DMS53 treated with DMSO at 0.1 percent for 48 hours (cell line): ENCODE data around the gene CORO2A.

Experiments
- DNase-seq: peaks from one replicate; lab custom pipeline; 2025; ENCODE audit not compliant: unreplicated experiment; lab: John Stamatoyannopoulos, UW

CORO2A gene

DNA sequence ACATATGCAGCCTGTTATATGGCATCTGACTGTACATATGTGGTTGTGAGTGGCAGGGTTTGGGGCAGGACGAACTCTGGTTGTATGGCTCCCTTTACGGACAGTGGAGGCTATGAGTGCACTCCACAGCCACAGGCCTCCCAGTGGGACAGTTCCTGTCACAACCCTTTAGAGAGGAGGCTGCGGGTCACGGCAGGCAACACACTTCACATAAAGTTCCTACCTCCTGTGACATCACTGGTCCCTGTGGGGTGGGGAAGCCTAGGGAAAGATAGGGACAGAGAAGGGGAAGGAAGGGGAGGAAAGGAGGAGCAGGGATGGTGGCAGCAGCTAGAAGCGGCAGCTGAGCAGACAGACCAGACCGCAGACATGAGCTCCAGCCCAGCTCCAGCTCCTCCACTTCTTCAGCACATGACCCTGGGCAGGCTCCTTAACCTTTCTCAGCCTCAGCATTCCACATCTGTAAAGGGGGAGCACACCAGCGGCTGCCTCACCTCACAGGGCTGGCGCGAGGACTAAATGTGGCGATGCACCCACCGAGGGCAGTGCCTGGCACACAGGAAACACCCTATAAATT lies 27.4 kb upstream of the CORO2A start:
- peak; percentile 22 for DNase-seq

GRCh38 chr9:98219364-98219716 lies 26.9 kb upstream of the CORO2A start:
- peak; percentile 96 for DNase-seq

- DNase-seq, result peak; percentile 96
These were observed 26.3 kb upstream of the CORO2A start for GRCh38 chr9:98218562-98219363.

DNA sequence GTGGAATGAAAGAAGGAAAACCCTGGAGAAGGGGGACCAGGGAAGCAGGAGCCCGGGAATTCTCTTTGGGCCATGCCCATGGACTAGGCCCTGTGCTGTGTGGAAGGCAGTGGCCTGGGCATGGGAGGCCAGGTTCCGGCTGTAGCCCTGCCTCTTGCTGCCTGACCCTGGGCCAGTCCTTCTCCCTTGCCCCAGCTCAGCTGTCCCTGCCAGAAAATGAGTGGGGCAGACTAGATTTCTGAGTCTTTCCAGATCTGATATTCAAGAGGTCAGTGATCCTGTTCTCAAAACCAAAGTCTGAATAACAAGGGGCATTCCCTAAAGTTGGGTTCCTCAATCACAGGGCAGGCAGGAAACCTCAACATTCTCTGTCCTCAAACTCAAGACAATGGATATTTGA lies 24.8 kb upstream of the CORO2A start:
- DNase-seq, result no peak

- no peak for DNase-seq
These were observed 24.0 kb upstream of the CORO2A start for GRCh38 chr9:98216391-98216790.

GRCh38 chr9:98215821-98216220 lies 23.4 kb upstream of the CORO2A start:
- DNase-seq, result no peak

GRCh38 chr9:98215271-98215670 lies 22.8 kb upstream of the CORO2A start:
- DNase-seq, result no peak

GRCh38 chr9:98214811-98215210 lies 22.4 kb upstream of the CORO2A start:
- DNase-seq, result no peak

- no peak for DNase-seq
These were observed 18.8 kb upstream of the CORO2A start for GRCh38 chr9:98211260-98211659.

- DNase-seq, result no peak
These were observed 18.0 kb upstream of the CORO2A start for GRCh38 chr9:98210435-98210834.

- no peak for DNase-seq
These were observed 17.1 kb upstream of the CORO2A start for GRCh38 chr9:98209530-98209929.

- no peak for DNase-seq
These were observed 16.2 kb upstream of the CORO2A start for GRCh38 chr9:98208635-98209034.

- no peak for DNase-seq
These were observed 15.2 kb upstream of the CORO2A start for GRCh38 chr9:98207606-98208005.

DNA sequence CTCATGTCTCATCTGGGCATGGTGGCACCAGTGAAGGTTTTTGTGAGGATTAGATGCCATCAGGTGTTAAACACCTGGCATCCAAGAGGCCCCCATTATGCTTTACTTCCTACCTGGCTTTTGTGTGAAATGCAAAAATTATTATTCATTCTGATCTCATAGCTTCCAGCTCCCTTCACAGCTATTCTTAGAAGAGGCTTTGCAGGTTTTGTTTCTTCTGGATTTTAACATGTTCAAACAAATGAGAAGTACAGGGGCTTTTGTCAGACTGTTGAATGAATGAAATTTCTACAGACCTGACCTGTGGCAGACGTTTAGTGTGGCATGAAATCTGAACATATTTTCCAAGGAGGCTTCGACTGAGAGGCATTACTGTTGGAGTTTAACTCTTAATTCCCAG lies 14.3 kb upstream of the CORO2A start:
- no peak for DNase-seq

DNA sequence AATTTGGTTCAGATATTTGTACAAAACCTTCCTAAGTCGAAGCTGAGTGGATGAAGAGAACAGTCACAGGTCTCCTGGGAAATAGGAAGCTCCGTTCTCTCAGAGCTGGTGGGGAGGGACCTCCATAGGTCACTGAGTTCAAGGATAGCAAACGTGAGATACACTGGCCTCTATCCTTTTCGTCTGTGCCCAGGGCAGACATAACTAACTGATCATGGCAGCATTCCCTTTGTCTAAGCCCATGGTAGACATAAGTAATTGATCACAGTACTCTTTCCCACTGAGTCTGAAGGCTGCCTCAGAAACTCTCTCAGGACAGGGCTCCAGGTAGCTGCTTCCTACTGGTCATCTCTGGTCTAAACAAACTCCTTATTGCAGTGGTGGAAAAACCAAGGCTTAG lies 12.3 kb upstream of the CORO2A start:
- DNase-seq, result no peak

GRCh38 chr9:98203153-98203552 lies 10.7 kb upstream of the CORO2A start:
- DNase-seq, result no peak

DNA sequence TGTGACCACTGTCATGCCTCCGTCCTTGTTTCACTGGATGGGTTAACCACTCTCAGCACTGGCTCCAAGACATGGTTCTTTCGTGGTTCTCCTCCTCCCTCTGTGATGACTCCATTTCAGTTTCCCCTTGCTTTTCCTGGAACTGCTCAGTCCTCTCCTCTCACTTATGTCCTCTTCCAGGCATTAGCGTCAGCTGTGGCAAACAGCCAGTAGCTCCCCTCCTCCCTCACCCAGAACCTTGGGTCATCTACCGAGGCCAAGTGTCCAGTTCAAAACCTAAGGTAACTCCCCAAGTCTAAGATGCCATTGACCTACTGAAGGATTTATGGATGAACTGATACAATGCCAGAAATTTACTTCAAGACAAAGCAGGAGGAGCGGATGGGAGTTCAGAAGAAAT lies 9.8 kb upstream of the CORO2A start:
- no peak for DNase-seq

GRCh38 chr9:98201749-98202148 lies 9.3 kb upstream of the CORO2A start:
- DNase-seq, result no peak

DNA sequence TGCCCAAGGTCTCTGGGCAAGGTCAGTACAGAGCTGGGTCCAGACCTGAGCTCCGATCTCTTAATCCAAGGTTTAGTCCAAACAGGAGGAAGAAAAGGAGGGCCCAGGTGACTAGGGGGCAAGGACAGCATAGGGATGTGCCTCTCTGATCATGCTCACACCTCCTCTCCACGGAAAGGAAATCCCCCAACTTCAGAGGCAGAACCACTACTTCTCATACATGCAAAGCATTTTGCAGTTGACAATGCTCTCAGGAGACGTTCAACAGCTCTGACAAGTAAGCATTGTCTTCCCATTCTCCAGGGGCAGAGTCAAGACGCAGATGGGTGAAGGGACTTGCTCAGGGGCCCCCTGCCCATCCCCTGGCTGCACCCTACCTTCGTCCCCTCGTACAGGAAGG lies 8.7 kb upstream of the CORO2A start:
- no peak for DNase-seq

DNA sequence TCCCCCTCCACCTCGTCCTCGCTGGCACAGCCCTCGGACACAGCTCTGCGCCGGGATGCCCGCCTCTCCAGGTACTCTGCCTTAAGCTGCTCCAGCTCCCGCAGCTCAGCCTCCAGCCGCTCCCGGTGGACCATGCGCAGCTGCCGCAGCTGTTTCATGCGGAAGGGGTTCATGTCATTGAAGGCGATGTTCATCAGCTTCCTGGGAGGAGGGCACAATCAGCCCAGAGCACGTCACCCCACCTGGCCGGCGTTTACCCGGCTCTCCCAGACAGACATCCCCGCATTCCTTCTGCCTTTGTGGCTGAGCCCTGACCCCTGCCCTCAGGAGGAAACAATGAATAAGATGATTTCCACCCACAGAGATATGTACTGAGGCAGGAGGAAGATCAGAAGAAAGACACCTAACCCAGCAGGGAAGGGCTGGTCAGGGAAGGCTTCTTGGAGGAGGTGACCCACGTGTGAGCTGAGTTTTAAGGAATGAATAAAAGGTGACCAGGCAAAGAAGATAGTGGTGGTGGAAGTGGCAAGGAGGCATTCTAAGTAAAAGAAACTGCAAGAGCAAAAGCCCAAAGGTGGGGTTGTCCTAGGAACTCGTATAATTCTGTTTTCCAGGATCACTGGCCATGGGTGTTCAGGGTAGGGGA lies 7.1 kb upstream of the CORO2A start:
- DNase-seq, result no peak

- no peak for DNase-seq
These were observed 3.2 kb upstream of the CORO2A start for GRCh38 chr9:98195671-98196070.

GRCh38 chr9:98193336-98193944 lies 1.0 kb upstream of the CORO2A start:
- no peak for DNase-seq
